HL-60 (cell line): Measurements from ENCODE around the gene SLC4A3.
A peak's percentile ranks its signal among the peaks of the same experiment; 100 is the strongest.

ENCODE experiments used
- DNase-seq, 2 experiments: peaks; one replicate each; pipeline ENCODE4 v3.0.0-alpha.2; 2010 to 2020; ENCODE audit warnings: low read depth in 1 of 2, low spot score in 1 of 2
- H3K27ac ChIP-seq: fragments of 250-450 bp; sonication (Bioruptor Pico); replicated peaks from 2 replicates; pipeline ENCODE4 v1.5.1; 2020; ENCODE audit warnings: mild to moderate bottlenecking, moderate library complexity
- H3K27me3 ChIP-seq: fragments of 250-450 bp; sonication (Bioruptor Pico); 2 replicates; pipeline ENCODE4 v1.5.1; 2021; ENCODE audit warnings: mild to moderate bottlenecking, moderate library complexity; ENCODE audit not compliant: insufficient read depth, poor library complexity, severe bottlenecking
- H3K4me3 ChIP-seq: replicated peaks from 2 replicates; pipeline ENCODE4 v1.5.1; 2011; ENCODE audit warnings: mild to moderate bottlenecking, control low read depth, low read length; ENCODE audit not compliant: insufficient read depth
- CTCF ChIP-seq: IDR thresholded peaks from one replicate; pipeline ENCODE4 v1.5.1; 2011; ENCODE audit warnings: low read length, control low read depth, inconsistent platforms; ENCODE audit not compliant: insufficient read depth
- GABPA ChIP-seq: IDR thresholded peaks from 2 replicates; pipeline ENCODE4 v1.6.1; 2012; ENCODE audit warnings: low read depth
- POLR2AphosphoS5 ChIP-seq: IDR thresholded peaks from 2 replicates; pipeline ENCODE4 v1.6.1; 2012; ENCODE audit warnings: low read depth
- REST ChIP-seq: IDR thresholded peaks from 2 replicates; pipeline ENCODE4 v1.6.1; 2012; ENCODE audit warnings: low read depth; ENCODE audit not compliant: insufficient replicate concordance
- SPI1 ChIP-seq: IDR thresholded peaks from 2 replicates; pipeline ENCODE4 v1.6.1; 2012; ENCODE audit warnings: low read depth, mild to moderate bottlenecking, borderline replicate concordance

The SLC4A3 gene

GRCh38 chr2:219612577-219613286 is 14.7 kb upstream of the SLC4A3 start:
- H3K4me3 ChIP-seq = no peak overlapping the region

GRCh38 chr2:219613461-219614070 is 13.9 kb upstream of the SLC4A3 start:
- Histone ChIP-seq H3K4me3 (no peak overlapping the region), H3K27me3 (no peaks in the 10 kb centered on the region), H3K27ac (no peak overlapping the region)
- no peak for DNase-seq
- TF ChIP-seq CTCF (no peak), REST (no peak), POLR2AphosphoS5 (no peak), SPI1 (no peak), GABPA (no peak)

More at GRCh38 chr2:219612577-219613286, 14.7 kb upstream of the SLC4A3 start:
- DNase-seq = peak; percentile 46 to 62
- no peaks in the 10 kb centered on the region for H3K27me3 ChIP-seq
- H3K27ac ChIP-seq = no peak overlapping the region
- TF ChIP-seq CTCF (no peak), REST (no peak), SPI1 (no peak), POLR2AphosphoS5 (no peak), GABPA (no peak)

GRCh38 chr2:219614076-219614860 is 13.2 kb upstream of the SLC4A3 start:
- H3K27me3 ChIP-seq = no peaks in the 10 kb centered on the region
- TF ChIP-seq REST (no peak), CTCF (no peak)
- no peak overlapping the region for H3K27ac ChIP-seq
- H3K4me3 ChIP-seq = no peak overlapping the region
- no peak for DNase-seq
